LNCAP (cell line): ENCODE results near the gene SHISAL1.

Experiments
- TF ChIP-seq, protein P1 (sequence below): fragments of 450-650 bp; IDR thresholded peaks from 2 replicates; pipeline ENCODE4 v1.5.1; 2017; ENCODE audit warnings: mild to moderate bottlenecking

The SHISAL1 gene

DNA sequence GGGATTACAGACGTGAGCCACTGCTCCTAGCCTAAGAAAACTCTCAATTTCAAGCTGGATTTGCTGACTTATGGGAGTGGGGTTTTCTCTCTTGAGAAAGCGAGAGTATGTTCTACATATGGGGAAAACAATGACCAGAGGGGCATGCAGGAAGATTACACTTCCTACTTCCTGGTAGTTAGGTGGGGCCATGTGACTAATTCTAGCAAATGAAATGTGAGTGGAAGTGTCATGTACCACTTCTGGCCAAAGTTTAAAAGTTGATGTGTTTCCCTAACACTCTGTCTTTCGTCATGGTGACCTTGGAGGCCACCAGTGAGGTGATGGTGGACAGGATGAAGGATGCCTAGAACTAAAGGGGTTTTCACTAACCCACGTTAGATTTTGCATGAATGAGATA is 81.5 kb downstream of the SHISAL1 start:
- TF ChIP-seq, protein P1, sequence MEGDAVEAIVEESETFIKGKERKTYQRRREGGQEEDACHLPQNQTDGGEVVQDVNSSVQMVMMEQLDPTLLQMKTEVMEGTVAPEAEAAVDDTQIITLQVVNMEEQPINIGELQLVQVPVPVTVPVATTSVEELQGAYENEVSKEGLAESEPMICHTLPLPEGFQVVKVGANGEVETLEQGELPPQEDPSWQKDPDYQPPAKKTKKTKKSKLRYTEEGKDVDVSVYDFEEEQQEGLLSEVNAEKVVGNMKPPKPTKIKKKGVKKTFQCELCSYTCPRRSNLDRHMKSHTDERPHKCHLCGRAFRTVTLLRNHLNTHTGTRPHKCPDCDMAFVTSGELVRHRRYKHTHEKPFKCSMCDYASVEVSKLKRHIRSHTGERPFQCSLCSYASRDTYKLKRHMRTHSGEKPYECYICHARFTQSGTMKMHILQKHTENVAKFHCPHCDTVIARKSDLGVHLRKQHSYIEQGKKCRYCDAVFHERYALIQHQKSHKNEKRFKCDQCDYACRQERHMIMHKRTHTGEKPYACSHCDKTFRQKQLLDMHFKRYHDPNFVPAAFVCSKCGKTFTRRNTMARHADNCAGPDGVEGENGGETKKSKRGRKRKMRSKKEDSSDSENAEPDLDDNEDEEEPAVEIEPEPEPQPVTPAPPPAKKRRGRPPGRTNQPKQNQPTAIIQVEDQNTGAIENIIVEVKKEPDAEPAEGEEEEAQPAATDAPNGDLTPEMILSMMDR, result no peak

DNA sequence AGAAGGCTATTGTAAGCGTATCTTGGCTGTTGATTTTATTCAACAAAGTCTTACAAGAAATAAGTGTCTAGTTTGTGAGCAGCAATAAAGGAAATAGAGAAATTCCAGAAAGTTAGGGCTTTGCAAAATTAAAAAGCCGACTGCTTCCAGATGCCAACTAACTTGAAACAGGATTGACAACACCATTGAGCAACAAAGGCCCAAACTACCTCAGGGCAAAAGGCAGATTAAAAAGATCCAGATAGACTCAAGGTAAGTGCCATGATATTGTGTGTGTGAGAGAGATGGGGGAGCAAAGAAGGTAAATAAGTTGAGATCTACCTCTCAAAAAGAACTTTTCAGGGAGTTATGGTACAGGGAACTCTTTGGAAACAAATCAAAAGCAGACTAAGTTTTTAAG is 82.9 kb downstream of the SHISAL1 start:
- TF ChIP-seq, protein P1, result no peak

DNA sequence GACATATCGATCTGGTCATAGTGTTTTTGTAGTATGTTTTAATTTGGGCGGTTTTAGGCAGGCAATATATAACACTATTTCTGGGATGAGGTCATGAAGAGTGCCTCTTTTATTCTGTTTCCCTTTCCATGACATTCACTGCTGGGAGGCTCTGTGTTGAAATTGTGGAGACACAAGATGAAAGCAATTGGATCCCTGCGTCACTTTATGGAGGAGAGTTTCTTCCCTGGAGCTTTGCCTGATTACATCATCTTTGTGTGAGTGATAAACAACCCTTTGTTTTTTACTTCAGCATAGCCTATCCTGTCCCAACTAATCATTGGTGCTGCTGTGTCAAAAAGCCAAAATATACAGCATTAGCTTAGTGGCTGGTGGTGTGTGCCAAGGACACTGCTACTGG is 83.4 kb downstream of the SHISAL1 start:
- TF ChIP-seq, protein P1, result no peak

DNA sequence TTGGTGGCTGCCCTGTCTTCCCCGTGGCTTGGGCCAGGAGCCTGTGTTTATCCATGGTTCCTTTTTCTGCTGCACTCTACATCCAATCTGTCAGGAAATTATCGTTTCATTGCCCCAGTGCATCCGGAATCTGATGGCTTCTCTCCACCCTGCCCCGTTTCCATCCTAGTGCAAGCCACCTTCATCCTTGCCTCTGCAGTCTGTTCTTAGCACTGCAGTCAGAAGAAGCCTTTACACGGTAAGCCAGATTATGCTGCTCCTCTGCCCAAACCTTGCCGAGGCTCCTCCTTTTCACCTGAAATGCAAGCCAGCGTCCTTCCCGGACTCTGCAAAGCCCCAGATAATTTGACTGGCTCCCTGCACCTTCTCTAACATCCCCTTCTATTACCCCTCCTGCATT is 86.9 kb downstream of the SHISAL1 start:
- TF ChIP-seq, protein P1, result no peak

DNA sequence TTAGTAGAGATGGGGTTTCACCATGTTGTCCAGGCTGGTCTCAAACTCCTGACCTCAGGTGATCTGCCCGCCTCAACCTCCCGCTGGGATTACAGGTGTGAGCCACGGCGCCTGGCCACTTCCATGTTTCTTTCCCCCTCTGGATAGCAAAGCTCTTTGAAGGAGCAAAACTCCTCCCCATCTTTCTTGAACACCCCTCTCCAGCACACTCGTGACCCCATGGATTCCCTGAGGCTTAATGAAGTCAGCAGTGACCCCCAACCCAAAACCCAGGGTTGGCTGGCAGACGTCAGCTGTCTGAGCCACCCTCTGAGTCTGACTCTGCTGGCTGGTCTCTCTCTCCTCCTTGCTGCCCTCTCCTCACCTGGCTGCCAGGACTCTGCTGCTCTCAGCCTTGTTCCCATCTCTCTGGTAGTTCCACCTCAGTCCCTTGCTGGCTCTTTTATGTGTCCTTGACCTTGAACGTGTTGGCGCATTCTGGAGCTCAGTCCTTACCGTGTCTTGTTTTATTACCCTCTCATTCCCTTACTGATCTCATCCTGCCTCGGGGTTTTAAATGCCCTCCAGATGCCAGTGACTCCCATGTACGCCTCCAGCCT is 87.6 kb downstream of the SHISAL1 start:
- TF ChIP-seq, protein P1, result no peak

DNA sequence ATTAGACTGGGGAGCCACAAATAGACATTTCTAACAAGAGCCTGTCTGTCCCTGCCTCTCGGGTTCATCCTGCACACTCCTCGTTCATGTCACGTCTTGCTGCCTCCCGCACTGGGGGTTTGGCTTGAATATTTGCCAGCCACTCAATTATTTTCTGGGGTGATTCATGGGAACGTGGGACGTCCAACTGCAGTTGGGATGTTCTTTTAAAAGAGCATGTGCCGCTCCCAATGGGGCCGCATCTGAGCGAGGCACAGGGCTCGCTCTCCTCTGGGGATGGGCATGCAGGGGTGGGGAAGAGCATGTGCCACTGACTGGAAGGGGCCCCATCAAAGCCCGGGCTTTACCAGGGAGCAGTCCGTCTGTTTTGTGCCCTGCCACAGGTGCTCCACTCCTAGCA is 88.6 kb downstream of the SHISAL1 start:
- TF ChIP-seq, protein P1, result no peak

DNA sequence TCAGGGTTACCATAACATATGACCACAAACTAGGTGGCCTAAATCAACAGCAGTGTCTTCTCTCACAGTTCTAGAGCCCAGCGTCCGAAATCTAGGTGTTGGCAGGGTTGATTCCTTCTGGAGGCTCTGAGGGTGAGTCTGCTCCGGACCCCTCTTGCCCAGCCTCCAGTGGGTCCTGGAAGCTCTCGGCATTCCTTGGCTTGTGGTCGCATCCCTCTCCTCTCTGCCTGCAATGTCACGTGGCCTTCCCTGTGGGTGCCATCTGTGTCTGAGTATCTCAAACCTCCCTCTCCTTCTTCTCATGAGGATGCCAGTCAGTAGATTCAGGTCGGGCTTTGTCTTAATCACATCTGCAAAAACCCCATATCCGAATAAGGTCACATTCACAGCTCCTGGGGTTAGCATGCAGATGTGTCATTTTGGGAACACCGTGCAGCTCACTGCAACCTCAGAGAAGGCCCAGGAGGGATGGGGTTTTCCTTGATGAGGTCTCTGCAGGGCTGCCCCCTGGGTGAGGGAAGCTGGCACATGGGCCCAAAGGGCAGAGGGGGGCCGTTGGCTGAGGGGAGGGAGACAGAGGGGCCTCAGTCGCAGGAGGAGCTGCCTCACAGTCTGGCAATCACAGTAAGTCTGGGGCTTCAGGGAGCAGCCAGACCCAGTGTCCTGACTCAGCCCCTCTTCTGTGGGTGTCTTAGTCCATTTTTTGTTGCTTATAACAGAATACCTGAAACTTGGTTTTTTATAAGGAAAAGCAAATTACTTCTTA is 90.9 kb downstream of the SHISAL1 start:
- TF ChIP-seq, protein P1, result no peak
